ENCODE results near the gene CSF3R.

Gene CSF3R

GRCh38 chr1:36453051-36453450 is 29.7 kb downstream of the CSF3R start:
- H3K9me3 ChIP-seq (ENCODE audit: insufficient read depth, low read depth, low read length): no peaks in the 10 kb centered on the region
- peaks cover 36% of the 10 kb centered on the region for H3K36me3 ChIP-seq (ENCODE audit: insufficient read depth, low read length)
- 85% methylated on average over 3 of the region's 3 CpGs for WGBS
- H3K4me1 ChIP-seq (ENCODE audit: insufficient read depth, low read length): no peaks in the 10 kb centered on the region
- H3K4me3 ChIP-seq (ENCODE audit: low read length): no peak overlapping the region
- H3K9ac ChIP-seq (ENCODE audit: low read depth, low read length): no peak overlapping the region
- no peaks in the 10 kb centered on the region for H3K27me3 ChIP-seq (ENCODE audit: insufficient read depth, low read length)
- H3K27ac ChIP-seq (ENCODE audit: low read depth, low read length): no peak overlapping the region

DNA sequence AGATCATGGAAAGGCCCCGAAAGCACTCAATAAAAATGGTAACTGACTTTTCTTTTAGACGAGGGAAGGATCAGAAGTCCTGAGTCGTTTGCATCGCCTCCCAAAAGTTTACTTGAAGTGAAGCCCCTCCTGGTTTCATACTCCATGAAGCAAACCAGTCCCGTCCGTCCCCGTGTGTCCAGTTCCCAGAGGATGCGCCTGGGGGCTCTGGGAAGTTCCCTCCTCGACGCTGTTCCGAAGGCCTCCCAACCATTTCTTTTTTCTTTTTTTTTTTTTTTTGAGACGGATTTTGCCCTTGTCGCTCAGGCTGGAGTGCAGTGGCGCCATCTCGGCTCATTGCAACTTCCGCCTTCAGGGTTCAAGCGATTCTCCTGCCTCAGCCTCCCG is 31.8 kb downstream of the CSF3R start:
- H3K27ac ChIP-seq (ENCODE audit: low read depth, low read length): peak overlapping the region; percentile 70; the same call in 1 of the 2 replicates
- WGBS: 52% methylated on average over 18 of the region's 18 CpGs
- peak overlapping the region; percentile 74 for H3K9ac ChIP-seq (ENCODE audit: low read depth, low read length)
- H3K4me3 ChIP-seq (ENCODE audit: low read length): peak overlapping the region; percentile 70
- H3K27me3 ChIP-seq (ENCODE audit: insufficient read depth, low read length): no peaks in the 10 kb centered on the region
- H3K9me3 ChIP-seq (ENCODE audit: insufficient read depth, low read depth, low read length): no peaks in the 10 kb centered on the region
- H3K36me3 ChIP-seq (ENCODE audit: insufficient read depth, low read length): peaks cover 17% of the 10 kb centered on the region
- H3K4me1 ChIP-seq (ENCODE audit: insufficient read depth, low read length): no peaks in the 10 kb centered on the region

- peak within 1 kb of the TSS; percentile 70; the same call in 1 of the 2 replicates for H3K27ac ChIP-seq (ENCODE audit: low read depth, low read length)
- H3K27me3 ChIP-seq (ENCODE audit: insufficient read depth, low read length): no peaks in the 10 kb centered on the region
- WGBS: 3% methylated on average over 48 of the region's 48 CpGs
- H3K4me3 ChIP-seq (ENCODE audit: low read length): peak within 1 kb of the TSS; percentile 70
- H3K9ac ChIP-seq (ENCODE audit: low read depth, low read length): peak within 1 kb of the TSS; percentile 74
- peaks cover 11% of the 10 kb centered on the region for H3K36me3 ChIP-seq (ENCODE audit: insufficient read depth, low read length)
- H3K9me3 ChIP-seq (ENCODE audit: insufficient read depth, low read depth, low read length): no peaks in the 10 kb centered on the region
- H3K4me1 ChIP-seq (ENCODE audit: insufficient read depth, low read length): no peaks in the 10 kb centered on the region
These were observed 32.3 kb downstream of the CSF3R start, which contains the start of gene OSCP1 for GRCh38 chr1:36450270-36450918. TSS of gene OSCP1 (minus strand) at chr1:36450451. CDS start at chr1:36450369, 82 bp downstream.

GRCh38 chr1:36448530-36449056 is 34.1 kb downstream of the CSF3R start:
- H3K4me1 ChIP-seq (ENCODE audit: insufficient read depth, low read length): no peaks in the 10 kb centered on the region
- no peak overlapping the region for H3K4me3 ChIP-seq (ENCODE audit: low read length)
- no peaks in the 10 kb centered on the region for H3K36me3 ChIP-seq (ENCODE audit: insufficient read depth, low read length)
- WGBS: 91% methylated on average over 4 of the region's 4 CpGs
- no peaks in the 10 kb centered on the region for H3K9me3 ChIP-seq (ENCODE audit: insufficient read depth, low read depth, low read length)
- no peak overlapping the region for H3K9ac ChIP-seq (ENCODE audit: low read depth, low read length)
- no peaks in the 10 kb centered on the region for H3K27me3 ChIP-seq (ENCODE audit: insufficient read depth, low read length)
- H3K27ac ChIP-seq (ENCODE audit: low read depth, low read length): no peak overlapping the region

- Histone ChIP-seq H3K4me3 (ENCODE audit: low read length) (no peak overlapping the region), H3K9ac (ENCODE audit: low read depth, low read length) (no peak overlapping the region), H3K27me3 (ENCODE audit: insufficient read depth, low read length) (no peaks in the 10 kb centered on the region), H3K36me3 (ENCODE audit: insufficient read depth, low read length) (no peaks in the 10 kb centered on the region), H3K4me1 (ENCODE audit: insufficient read depth, low read length) (no peaks in the 10 kb centered on the region), H3K9me3 (ENCODE audit: insufficient read depth, low read depth, low read length) (no peaks in the 10 kb centered on the region), H3K27ac (ENCODE audit: low read depth, low read length) (no peak overlapping the region)
These were observed 35.3 kb downstream of the CSF3R start for GRCh38 chr1:36447450-36447849.

DNA sequence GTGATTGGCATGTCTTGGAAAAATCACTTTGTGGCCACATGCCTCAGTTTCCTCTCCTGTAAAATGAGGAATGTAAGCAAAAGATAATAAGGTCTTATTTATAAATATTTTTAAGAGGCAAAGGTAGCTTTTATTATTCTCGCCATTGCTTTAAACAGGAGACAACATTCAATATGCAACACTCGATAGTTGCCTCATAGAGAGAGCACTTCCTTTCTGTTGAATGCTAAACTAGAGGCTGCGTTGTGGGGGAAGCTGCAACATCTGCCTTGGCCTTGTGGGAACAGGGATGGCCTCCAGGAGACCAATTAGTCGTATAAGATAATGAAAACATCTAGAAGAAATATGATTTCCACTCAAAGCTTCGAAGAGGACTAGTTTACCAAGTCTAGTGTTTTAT is 36.0 kb downstream of the CSF3R start:
- H3K4me3 ChIP-seq (ENCODE audit: low read length): no peak overlapping the region
- no peaks in the 10 kb centered on the region for H3K27me3 ChIP-seq (ENCODE audit: insufficient read depth, low read length)
- 73% methylated on average over 5 of the region's 5 CpGs for WGBS
- no peaks in the 10 kb centered on the region for H3K4me1 ChIP-seq (ENCODE audit: insufficient read depth, low read length)
- no peaks in the 10 kb centered on the region for H3K9me3 ChIP-seq (ENCODE audit: insufficient read depth, low read depth, low read length)
- no peaks in the 10 kb centered on the region for H3K36me3 ChIP-seq (ENCODE audit: insufficient read depth, low read length)
- H3K27ac ChIP-seq (ENCODE audit: low read depth, low read length): no peak overlapping the region
- H3K9ac ChIP-seq (ENCODE audit: low read depth, low read length): no peak overlapping the region

- 64% methylated on average over 8 of the region's 8 CpGs for WGBS
- H3K36me3 ChIP-seq (ENCODE audit: insufficient read depth, low read length): no peaks in the 10 kb centered on the region
- H3K27me3 ChIP-seq (ENCODE audit: insufficient read depth, low read length): no peaks in the 10 kb centered on the region
- H3K4me1 ChIP-seq (ENCODE audit: insufficient read depth, low read length): no peaks in the 10 kb centered on the region
- H3K9me3 ChIP-seq (ENCODE audit: insufficient read depth, low read depth, low read length): no peaks in the 10 kb centered on the region
- H3K9ac ChIP-seq (ENCODE audit: low read depth, low read length): no peak overlapping the region
- H3K27ac ChIP-seq (ENCODE audit: low read depth, low read length): no peak overlapping the region
- H3K4me3 ChIP-seq (ENCODE audit: low read length): no peak overlapping the region
These were observed 36.4 kb downstream of the CSF3R start for GRCh38 chr1:36446271-36446670.

DNA sequence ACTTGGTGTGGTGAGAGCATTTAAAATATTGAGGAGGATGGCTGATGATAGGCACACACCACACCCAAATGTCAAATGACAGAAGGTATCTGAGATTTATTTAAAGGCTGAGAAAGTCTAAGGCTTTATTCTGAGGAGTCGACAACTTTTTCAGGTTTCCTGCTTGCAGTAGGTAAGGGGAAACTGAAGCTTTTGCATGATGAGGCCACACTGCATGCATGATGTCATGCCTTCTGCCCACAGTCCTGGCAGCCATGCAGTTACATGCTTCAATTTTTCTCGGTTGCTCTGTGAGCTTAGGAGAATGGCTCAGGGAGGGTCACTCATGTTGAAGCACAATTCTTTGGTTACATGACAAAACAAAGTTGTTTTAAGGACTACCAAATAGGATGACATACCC is 39.4 kb downstream of the CSF3R start:
- Histone ChIP-seq H3K9ac (ENCODE audit: low read depth, low read length) (no peak overlapping the region), H3K9me3 (ENCODE audit: insufficient read depth, low read depth, low read length) (no peaks in the 10 kb centered on the region), H3K27ac (ENCODE audit: low read depth, low read length) (no peak overlapping the region), H3K4me3 (ENCODE audit: low read length) (no peak overlapping the region), H3K36me3 (ENCODE audit: insufficient read depth, low read length) (no peaks in the 10 kb centered on the region), H3K27me3 (ENCODE audit: insufficient read depth, low read length) (no peaks in the 10 kb centered on the region), H3K4me1 (ENCODE audit: insufficient read depth, low read length) (peaks cover 9% of the 10 kb centered on the region; the same call in 1 of the 2 replicates)
- WGBS: 93% methylated on average over 2 of the region's 2 CpGs

DNA sequence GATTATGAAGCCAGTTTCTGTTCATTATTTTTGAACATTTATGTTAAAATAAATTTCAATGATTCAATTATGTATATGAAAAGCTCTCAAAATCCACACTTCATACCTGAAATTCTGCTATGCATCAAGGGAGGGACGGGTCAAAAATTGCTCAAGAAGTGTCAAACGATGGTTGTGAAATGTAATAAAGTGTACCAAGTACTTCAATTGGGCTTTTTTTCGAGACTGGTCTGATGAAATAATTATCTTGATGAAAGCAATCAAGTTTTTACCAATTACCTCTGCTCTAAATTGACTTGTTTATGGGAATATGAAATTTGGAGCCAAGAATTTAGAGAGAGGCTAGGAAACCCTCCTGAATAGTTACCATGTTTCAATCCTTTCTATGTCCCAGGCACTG is 40.4 kb downstream of the CSF3R start:
- H3K27me3 ChIP-seq (ENCODE audit: insufficient read depth, low read length): no peaks in the 10 kb centered on the region
- WGBS: 83% methylated on average over 3 of the region's 3 CpGs
- H3K36me3 ChIP-seq (ENCODE audit: insufficient read depth, low read length): no peaks in the 10 kb centered on the region
- H3K9ac ChIP-seq (ENCODE audit: low read depth, low read length): no peak overlapping the region
- H3K4me3 ChIP-seq (ENCODE audit: low read length): no peak overlapping the region
- no peaks in the 10 kb centered on the region for H3K9me3 ChIP-seq (ENCODE audit: insufficient read depth, low read depth, low read length)
- H3K27ac ChIP-seq (ENCODE audit: low read depth, low read length): no peak overlapping the region
- H3K4me1 ChIP-seq (ENCODE audit: insufficient read depth, low read length): peaks cover 9% of the 10 kb centered on the region; the same call in 1 of the 2 replicates

- Histone ChIP-seq H3K27me3 (ENCODE audit: insufficient read depth, low read length) (no peaks in the 10 kb centered on the region), H3K36me3 (ENCODE audit: insufficient read depth, low read length) (no peaks in the 10 kb centered on the region), H3K9ac (ENCODE audit: low read depth, low read length) (no peak overlapping the region), H3K4me3 (ENCODE audit: low read length) (no peak overlapping the region), H3K27ac (ENCODE audit: low read depth, low read length) (no peak overlapping the region), H3K9me3 (ENCODE audit: insufficient read depth, low read depth, low read length) (no peaks in the 10 kb centered on the region), H3K4me1 (ENCODE audit: insufficient read depth, low read length) (peaks cover 9% of the 10 kb centered on the region; the same call in 1 of the 2 replicates)
- WGBS: 86% methylated on average over 3 of the region's 3 CpGs
These were observed 42.1 kb downstream of the CSF3R start for GRCh38 chr1:36440646-36441045.

- 60% methylated on average over 3 of the region's 3 CpGs for WGBS
- no peak overlapping the region for H3K9ac ChIP-seq (ENCODE audit: low read depth, low read length)
- H3K9me3 ChIP-seq (ENCODE audit: insufficient read depth, low read depth, low read length): no peaks in the 10 kb centered on the region
- no peaks in the 10 kb centered on the region for H3K27me3 ChIP-seq (ENCODE audit: insufficient read depth, low read length)
- no peaks in the 10 kb centered on the region for H3K36me3 ChIP-seq (ENCODE audit: insufficient read depth, low read length)
- H3K4me1 ChIP-seq (ENCODE audit: insufficient read depth, low read length): peaks cover 9% of the 10 kb centered on the region; the same call in 1 of the 2 replicates
- H3K27ac ChIP-seq (ENCODE audit: low read depth, low read length): no peak overlapping the region
- H3K4me3 ChIP-seq (ENCODE audit: low read length): no peak overlapping the region
These were observed 42.7 kb downstream of the CSF3R start for GRCh38 chr1:36440044-36440443.
